ENCODE measurements around the gene ITFG1. TPM values are rescaled to one million over a fixed set of nuclear protein-coding genes. Genes with fewer than 3 reads are reported as not detected.
"Not testable (repeated sequence)": the region's sequence is repeated elsewhere in the genome, so short reads cannot be mapped to it uniquely, and the experiment has no call there.

ITFG1 gene
- polyA plus RNA-seq, 3 donors = 28.9 to 62.5 (median 35.3) TPM

- no peaks in the 10 kb centered on the region for H3K27me3 ChIP-seq (ENCODE audit: control insufficient read depth in 2 of 2, insufficient read depth in 2 of 2, low read length in 2 of 2)
- no peak overlapping the region for H3K4me3 Mint-ChIP-seq
- H3K79me2 ChIP-seq (ENCODE audit: insufficient read depth, low read length) = peaks cover 88% of the 10 kb centered on the region
- no peaks in the 10 kb centered on the region for H3K4me1 ChIP-seq (ENCODE audit: control insufficient read depth in 1 of 2, insufficient read depth in 2 of 2, low read length in 2 of 2)
- H3K4me1 Mint-ChIP-seq = peaks cover 5% of the 10 kb centered on the region
- no peak overlapping the region for H3K4me3 ChIP-seq (replicated peaks in 1 of 3; ENCODE audit: low read depth in 2 of 3, low read length in 3 of 3)
- intact Hi-C loops (cut with micrococcal nuclease) = no loop called here
- H3K36me3 ChIP-seq (replicated peaks in 1 of 2; ENCODE audit: control insufficient read depth in 1 of 2, insufficient read depth in 2 of 2, low read length in 2 of 2) = peaks cover 8 to 25% of the 10 kb centered on the region in 2 donors
- H3K36me3 Mint-ChIP-seq = peaks cover 29 to 35% of the 10 kb centered on the region in 2 donors
- no peak overlapping the region for H2AFZ ChIP-seq (ENCODE audit: insufficient read depth, low read depth, low read length, poor library complexity, severe bottlenecking)
- peaks cover 0 to 2% (median 0%) of the 10 kb centered on the region in 3 donors for H3K27me3 Mint-ChIP-seq (ENCODE audit: low read depth in 3 of 3)
- WGBS (ENCODE audit: insufficient coverage) = 100% methylated on average over 1 of the region's 1 CpG
- no peaks in the 10 kb centered on the region for H3K9me3 ChIP-seq (replicated peaks in 1 of 2; ENCODE audit: control insufficient read depth in 1 of 2, insufficient read depth in 1 of 2, low read length in 2 of 2)
- peaks cover 0 to 5% (median 0%) of the 10 kb centered on the region in 7 donors for H3K9me3 Mint-ChIP-seq
- no peak for TF ChIP-seq CTCF (IDR thresholded peaks at IDR 0.05)
- no peak overlapping the region for H3K4me2 ChIP-seq (replicated peaks; ENCODE audit: extremely low read depth, low read length, poor library complexity, severe bottlenecking)
- peaks cover 52% of the 10 kb centered on the region for H4K20me1 ChIP-seq (ENCODE audit: insufficient read depth, low read length)
- DNase-seq = no peak
- no peak overlapping the region for H3K9ac ChIP-seq (ENCODE audit: insufficient read depth, low read length, poor library complexity, severe bottlenecking)
- no peak overlapping the region for H3K27ac Mint-ChIP-seq
- H3K27ac ChIP-seq (ENCODE audit: low read depth in 1 of 2, low read length in 2 of 2) = no peak overlapping the region
Measured at GRCh38 chr16:47475786-47476185, 14.9 kb upstream of the ITFG1 start.

- Histone ChIP-seq H3K9ac (ENCODE audit: insufficient read depth, low read length, poor library complexity, severe bottlenecking) (no peak overlapping the region), H3K4me2 (replicated peaks; ENCODE audit: extremely low read depth, low read length, poor library complexity, severe bottlenecking) (no peak overlapping the region), H3K4me3 (replicated peaks in 1 of 3; ENCODE audit: low read depth in 2 of 3, low read length in 3 of 3) (no peak overlapping the region), H3K9me3 (replicated peaks in 1 of 2; ENCODE audit: control insufficient read depth in 1 of 2, insufficient read depth in 1 of 2, low read length in 2 of 2) (no peaks in the 10 kb centered on the region), H3K27ac (ENCODE audit: low read depth in 1 of 2, low read length in 2 of 2) (no peak overlapping the region), H3K79me2 (ENCODE audit: insufficient read depth, low read length) (peaks cover 90% of the 10 kb centered on the region), H2AFZ (ENCODE audit: insufficient read depth, low read depth, low read length, poor library complexity, severe bottlenecking) (no peak overlapping the region), H3K27me3 (ENCODE audit: control insufficient read depth in 2 of 2, insufficient read depth in 2 of 2, low read length in 2 of 2) (no peaks in the 10 kb centered on the region), H3K36me3 (replicated peaks in 1 of 2; ENCODE audit: control insufficient read depth in 1 of 2, insufficient read depth in 2 of 2, low read length in 2 of 2) (peaks cover 11 to 33% of the 10 kb centered on the region in 2 donors), H4K20me1 (ENCODE audit: insufficient read depth, low read length) (peaks cover 38% of the 10 kb centered on the region), H3K4me1 (ENCODE audit: control insufficient read depth in 1 of 2, insufficient read depth in 2 of 2, low read length in 2 of 2) (no peaks in the 10 kb centered on the region)
- Mint-ChIP-seq H3K36me3 (peaks cover 30% of the 10 kb centered on the region in 2 donors), H3K4me1 (peaks cover 5% of the 10 kb centered on the region), H3K27ac (no peak overlapping the region), H3K4me3 (no peak overlapping the region), H3K9me3 (peaks cover 0 to 5% (median 0%) of the 10 kb centered on the region in 7 donors), H3K27me3 (ENCODE audit: low read depth in 3 of 3) (peaks cover 0 to 2% (median 0%) of the 10 kb centered on the region in 3 donors)
- WGBS (ENCODE audit: insufficient coverage) = no CpG with 5 or more reads among the region's 3 CpGs
- no peak for DNase-seq
- no peak for TF ChIP-seq CTCF (IDR thresholded peaks at IDR 0.05)
- intact Hi-C loops (cut with micrococcal nuclease) = no loop called here
Measured at GRCh38 chr16:47473792-47474191, 12.9 kb upstream of the ITFG1 start.

- Histone ChIP-seq H3K79me2 (ENCODE audit: insufficient read depth, low read length) (peaks cover 89% of the 10 kb centered on the region), H4K20me1 (ENCODE audit: insufficient read depth, low read length) (peaks cover 45% of the 10 kb centered on the region), H3K36me3 (replicated peaks in 1 of 2; ENCODE audit: control insufficient read depth in 1 of 2, insufficient read depth in 2 of 2, low read length in 2 of 2) (peaks cover 11 to 35% of the 10 kb centered on the region in 2 donors)
- H3K27me3 ChIP-seq (ENCODE audit: control insufficient read depth in 2 of 2, insufficient read depth in 2 of 2, low read length in 2 of 2); H3K9me3 Mint-ChIP-seq; H3K4me1 Mint-ChIP-seq; DNase-seq; H2AFZ ChIP-seq (ENCODE audit: insufficient read depth, low read depth, low read length, poor library complexity, severe bottlenecking); H3K27me3 Mint-ChIP-seq (ENCODE audit: low read depth in 3 of 3); H3K9me3 ChIP-seq (replicated peaks in 1 of 2; ENCODE audit: control insufficient read depth in 1 of 2, insufficient read depth in 1 of 2, low read length in 2 of 2); H3K4me1 ChIP-seq (ENCODE audit: control insufficient read depth in 1 of 2, insufficient read depth in 2 of 2, low read length in 2 of 2); H3K27ac Mint-ChIP-seq; H3K4me3 ChIP-seq (replicated peaks in 1 of 3; ENCODE audit: low read depth in 2 of 3, low read length in 3 of 3); H3K4me3 Mint-ChIP-seq; intact Hi-C loops (cut with micrococcal nuclease); H3K27ac ChIP-seq (ENCODE audit: low read depth in 1 of 2, low read length in 2 of 2); H3K9ac ChIP-seq (ENCODE audit: insufficient read depth, low read length, poor library complexity, severe bottlenecking); H3K4me2 ChIP-seq (replicated peaks; ENCODE audit: extremely low read depth, low read length, poor library complexity, severe bottlenecking): not testable (repeated sequence)
- peaks cover 32 to 33% of the 10 kb centered on the region in 2 donors for H3K36me3 Mint-ChIP-seq
- WGBS (ENCODE audit: insufficient coverage) = no CpG with 5 or more reads among the region's 2 CpGs
Measured at GRCh38 chr16:47473004-47473403, 12.1 kb upstream of the ITFG1 start.

Data from CD14-positive monocyte (primary cell).